ENCODE results near the gene BPNT1. TPM values are rescaled to one million over a fixed set of nuclear protein-coding genes. Genes with fewer than 3 reads are reported as not detected.

BPNT1 gene
- total and polyA plus RNA-seq, 2 of the 13 experiments (the other 11 are each of a cell fraction or from before 2014, with no cell fraction given) = 35.2 to 43.9 TPM

- TF ChIP-seq FUBP1 (CRISPR knock-in tag; IDR thresholded peaks at IDR 0.05; ENCODE audit: borderline replicate concordance) (no peak), TGIF2 (CRISPR knock-in tag; IDR thresholded peaks at IDR 0.05) (peak; percentile 47; the same call in 1 of the 2 replicates), ZNF331 (CRISPR knock-in tag; IDR thresholded peaks at IDR 0.05) (0 out of 2 replicates have a peak, but pooled peaks have one; percentile 6), ZSCAN20 (CRISPR knock-in tag; IDR thresholded peaks at IDR 0.05; ENCODE audit: borderline replicate concordance) (peak; percentile 57; the same call in 1 of the 2 replicates), RFX3 (CRISPR knock-in tag; IDR thresholded peaks at IDR 0.05) (no peak; the same call in 1 of the 2 replicates), FOXA3 (CRISPR knock-in tag; IDR thresholded peaks at IDR 0.05) (no peak), ELK4 (CRISPR knock-in tag; IDR thresholded peaks at IDR 0.05; ENCODE audit: borderline replicate concordance) (no peak), SIX1 (CRISPR knock-in tag; IDR thresholded peaks at IDR 0.05; ENCODE audit: borderline replicate concordance) (no peak), RNF2 (conservative IDR thresholded peaks at IDR 0.05; ENCODE audit: low read depth) (no peak), ZBTB44 (CRISPR knock-in tag; IDR thresholded peaks at IDR 0.05) (no peak), YEATS2 (CRISPR knock-in tag; IDR thresholded peaks at IDR 0.05; ENCODE audit: borderline replicate concordance) (no peak; the same call in 1 of the 2 replicates), ARNT2 (CRISPR knock-in tag; IDR thresholded peaks at IDR 0.05; ENCODE audit: low read depth) (peak; percentile 90), ZNF451 (CRISPR knock-in tag; IDR thresholded peaks at IDR 0.05) (no peak), NFE2 (CRISPR knock-in tag; IDR thresholded peaks at IDR 0.05) (no peak), NFE2L2 (IDR thresholded peaks at IDR 0.05; ENCODE audit: low read length) (no peak), HNF1B (CRISPR knock-in tag; IDR thresholded peaks at IDR 0.05) (peak; percentile 68; the same call in 1 of the 2 replicates), ZNF224 (CRISPR knock-in tag; IDR thresholded peaks at IDR 0.05) (no peak), ZNF230 (CRISPR knock-in tag; IDR thresholded peaks at IDR 0.05) (peak; percentile 58; the same call in 1 of the 2 replicates), SRY (CRISPR knock-in tag; IDR thresholded peaks at IDR 0.05) (peak; percentile 82; the same call in 1 of the 2 replicates), ZFP36L1 (CRISPR knock-in tag; IDR thresholded peaks at IDR 0.05) (no peak; the same call in 1 of the 2 replicates), ZNF879 (CRISPR knock-in tag; IDR thresholded peaks at IDR 0.05) (no peak), NR1H2 (CRISPR knock-in tag; IDR thresholded peaks at IDR 0.05; ENCODE audit: borderline replicate concordance, low read depth) (no peak)
Measured at GRCh38 chr1:220094016-220094911, 4.7 kb upstream of the BPNT1 start, which contains the start of gene IARS2 (continued).

Measured in HepG2 (cell line).